Measurements from ENCODE around the gene MRRF.

MRRF gene

GRCh38 chr9:122346478-122347347 is 82.0 kb downstream of the MRRF start:
- no peak overlapping the region for H3K4me3 ChIP-seq (ENCODE audit: low read depth, low read length)
- TF ChIP-seq CTCF (IDR thresholded peaks at IDR 0.05; ENCODE audit: control insufficient read depth, extremely low read depth, insufficient read depth): no peak
- DNase-seq (ENCODE audit: low read depth): no peak

- DNase-seq (ENCODE audit: low read depth): no peak
- no peak overlapping the region for H3K4me3 ChIP-seq (ENCODE audit: low read depth, low read length)
- no peak for TF ChIP-seq CTCF (IDR thresholded peaks at IDR 0.05; ENCODE audit: control insufficient read depth, extremely low read depth, insufficient read depth)
Measured at GRCh38 chr9:122347348-122348287, 82.9 kb downstream of the MRRF start.

- no peak overlapping the region for H3K4me3 ChIP-seq (ENCODE audit: low read depth, low read length)
- no peak for DNase-seq (ENCODE audit: low read depth)
- no peak for TF ChIP-seq CTCF (IDR thresholded peaks at IDR 0.05; ENCODE audit: control insufficient read depth, extremely low read depth, insufficient read depth)
Measured at GRCh38 chr9:122348288-122348777, 83.7 kb downstream of the MRRF start.

- no peak for DNase-seq (ENCODE audit: low read depth)
- TF ChIP-seq CTCF (IDR thresholded peaks at IDR 0.05; ENCODE audit: control insufficient read depth, extremely low read depth, insufficient read depth): no peak
- no peak overlapping the region for H3K4me3 ChIP-seq (ENCODE audit: low read depth, low read length)
Measured at GRCh38 chr9:122348791-122349190, 84.1 kb downstream of the MRRF start.

- no peak for DNase-seq (ENCODE audit: low read depth)
- TF ChIP-seq CTCF (IDR thresholded peaks at IDR 0.05; ENCODE audit: control insufficient read depth, extremely low read depth, insufficient read depth): no peak
- H3K4me3 ChIP-seq (ENCODE audit: low read depth, low read length): no peak overlapping the region
Measured at GRCh38 chr9:122349201-122349600, 84.5 kb downstream of the MRRF start.

GRCh38 chr9:122350577-122351355 is 86.1 kb downstream of the MRRF start:
- TF ChIP-seq CTCF (IDR thresholded peaks at IDR 0.05; ENCODE audit: control insufficient read depth, extremely low read depth, insufficient read depth): peak; percentile 97
- DNase-seq (ENCODE audit: low read depth): peak; percentile 8
- no peak overlapping the region for H3K4me3 ChIP-seq (ENCODE audit: low read depth, low read length)

Measured in LNCaP clone FGC (cell line).